RWPE2 (cell line): ENCODE measurements around the gene PDPK1.
A peak's percentile ranks its signal among the peaks of the same experiment; 100 is the strongest.

Experiments used
- ATAC-seq: fragments of 200-7000 bp; cut with Tn5 transposase; 3 replicates; pipeline ENCODE4 v1.9.1; 2021; ENCODE audit warnings: low read depth
- DNase-seq: peaks from one replicate; pipeline ENCODE4 v3.0.0-alpha.2; 2020; ENCODE audit warnings: low spot score
- H3K27ac ChIP-seq: fragments of 450-650 bp; 2 replicates; pipeline ENCODE4 v1.5.1; 2017; ENCODE audit warnings: mild to moderate bottlenecking; ENCODE audit not compliant: poor library complexity, severe bottlenecking
- H3K27me3 ChIP-seq: fragments of 250-450 bp; sonication (Bioruptor Pico); 2 replicates; pipeline ENCODE4 v1.5.1; 2021; ENCODE audit warnings: mild to moderate bottlenecking, moderate library complexity; ENCODE audit not compliant: insufficient read depth, poor library complexity, severe bottlenecking
- H3K36me3 ChIP-seq: fragments of 250-450 bp; sonication (Bioruptor Pico); 2 replicates; pipeline ENCODE4 v1.5.1; 2020; ENCODE audit warnings: low read depth, mild to moderate bottlenecking, moderate library complexity
- H3K4me1 ChIP-seq: fragments of 250-450 bp; sonication (Bioruptor Pico); 2 replicates; pipeline ENCODE4 v1.5.1; 2021; ENCODE audit warnings: mild to moderate bottlenecking, moderate library complexity; ENCODE audit not compliant: insufficient read depth, poor library complexity, severe bottlenecking
- H3K4me3 ChIP-seq: fragments of 250-450 bp; sonication (Bioruptor Pico); 2 replicates; pipeline ENCODE4 v1.5.1; 2021; ENCODE audit warnings: mild to moderate bottlenecking, moderate library complexity; ENCODE audit not compliant: severe bottlenecking
- H3K9me3 ChIP-seq: fragments of 250-450 bp; sonication (Bioruptor Pico); 2 replicates; pipeline ENCODE4 v1.5.1; 2021; ENCODE audit warnings: mild to moderate bottlenecking, moderate library complexity; ENCODE audit not compliant: severe bottlenecking
- TF ChIP-seq, protein P1 (sequence below): fragments of 450-650 bp; IDR thresholded peaks from one replicate; pipeline ENCODE4 v1.5.1; 2017; ENCODE audit warnings: mild to moderate bottlenecking, moderate library complexity; ENCODE audit not compliant: poor library complexity, severe bottlenecking

Gene PDPK1

DNA sequence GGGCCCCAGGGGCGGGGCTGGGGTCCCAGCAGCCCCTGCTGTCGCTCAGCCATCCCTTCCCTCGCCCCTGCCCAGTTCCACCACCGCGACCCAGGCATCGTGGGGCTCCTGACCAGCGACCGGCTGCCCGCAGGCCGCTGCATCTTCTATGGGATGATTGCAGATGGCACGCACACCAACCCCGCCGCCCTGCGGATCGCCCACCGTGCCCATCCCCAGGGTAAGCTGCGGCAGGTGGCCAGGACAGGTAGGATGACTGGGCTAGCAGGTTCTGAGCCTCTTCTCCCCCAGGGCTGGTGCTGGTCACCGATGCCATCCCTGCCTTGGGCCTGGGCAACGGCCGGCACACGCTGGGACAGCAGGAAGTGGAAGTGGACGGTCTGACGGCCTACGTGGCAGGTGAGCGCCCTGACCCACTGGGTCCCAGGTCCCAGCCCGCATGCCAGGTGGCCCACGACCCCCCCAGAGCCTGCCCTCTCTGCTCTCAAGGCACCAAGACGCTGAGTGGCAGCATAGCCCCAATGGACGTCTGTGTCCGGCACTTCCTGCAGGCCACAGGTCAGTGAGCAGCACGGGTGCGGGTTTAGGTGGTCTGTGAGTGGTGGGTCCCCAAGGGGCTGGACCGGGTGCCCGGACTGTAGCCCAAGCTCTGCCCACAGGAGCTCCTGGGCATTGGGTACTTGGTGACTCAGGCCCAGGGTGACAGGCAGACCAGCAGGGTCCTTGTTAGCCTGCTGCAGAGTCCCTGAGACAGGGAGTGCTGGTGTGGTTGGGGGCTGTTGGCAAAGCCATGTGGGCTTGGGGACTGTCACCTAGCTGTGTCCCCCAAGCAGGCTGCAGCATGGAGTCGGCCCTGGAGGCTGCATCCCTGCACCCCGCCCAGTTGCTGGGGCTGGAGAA, 9.4 kb upstream of the PDPK1 start:
- H3K4me1 ChIP-seq = no peaks in the 10 kb centered on the region
- no peak overlapping the region for H3K4me3 ChIP-seq
- H3K36me3 ChIP-seq = peaks cover 13% of the 10 kb centered on the region
- DNase-seq (peak; percentile 66), ATAC-seq (no peak)
- H3K27ac ChIP-seq = no peak overlapping the region
- no peaks in the 10 kb centered on the region for H3K9me3 ChIP-seq
- TF ChIP-seq, protein P1, sequence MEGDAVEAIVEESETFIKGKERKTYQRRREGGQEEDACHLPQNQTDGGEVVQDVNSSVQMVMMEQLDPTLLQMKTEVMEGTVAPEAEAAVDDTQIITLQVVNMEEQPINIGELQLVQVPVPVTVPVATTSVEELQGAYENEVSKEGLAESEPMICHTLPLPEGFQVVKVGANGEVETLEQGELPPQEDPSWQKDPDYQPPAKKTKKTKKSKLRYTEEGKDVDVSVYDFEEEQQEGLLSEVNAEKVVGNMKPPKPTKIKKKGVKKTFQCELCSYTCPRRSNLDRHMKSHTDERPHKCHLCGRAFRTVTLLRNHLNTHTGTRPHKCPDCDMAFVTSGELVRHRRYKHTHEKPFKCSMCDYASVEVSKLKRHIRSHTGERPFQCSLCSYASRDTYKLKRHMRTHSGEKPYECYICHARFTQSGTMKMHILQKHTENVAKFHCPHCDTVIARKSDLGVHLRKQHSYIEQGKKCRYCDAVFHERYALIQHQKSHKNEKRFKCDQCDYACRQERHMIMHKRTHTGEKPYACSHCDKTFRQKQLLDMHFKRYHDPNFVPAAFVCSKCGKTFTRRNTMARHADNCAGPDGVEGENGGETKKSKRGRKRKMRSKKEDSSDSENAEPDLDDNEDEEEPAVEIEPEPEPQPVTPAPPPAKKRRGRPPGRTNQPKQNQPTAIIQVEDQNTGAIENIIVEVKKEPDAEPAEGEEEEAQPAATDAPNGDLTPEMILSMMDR = no peak
- H3K27me3 ChIP-seq = no peaks in the 10 kb centered on the region

GRCh38 chr16:2529061-2529931, 8.5 kb upstream of the PDPK1 start:
- Histone ChIP-seq H3K9me3 (no peaks in the 10 kb centered on the region), H3K27ac (no peak overlapping the region), H3K4me1 (no peaks in the 10 kb centered on the region), H3K36me3 (peaks cover 5% of the 10 kb centered on the region), H3K4me3 (no peak overlapping the region), H3K27me3 (no peaks in the 10 kb centered on the region)
- TF ChIP-seq, protein P1 = no peak
- DNase-seq (peak; percentile 61), ATAC-seq (no peak)

- ATAC-seq = no peak
- Histone ChIP-seq H3K4me3 (no peak overlapping the region), H3K9me3 (no peaks in the 10 kb centered on the region), H3K27ac (no peak overlapping the region), H3K4me1 (no peaks in the 10 kb centered on the region), H3K27me3 (no peaks in the 10 kb centered on the region), H3K36me3 (peaks cover 2% of the 10 kb centered on the region)
- TF ChIP-seq, protein P1 = no peak
- DNase-seq = peak; percentile 64
These were observed 7.7 kb upstream of the PDPK1 start for GRCh38 chr16:2529961-2530628.

DNA sequence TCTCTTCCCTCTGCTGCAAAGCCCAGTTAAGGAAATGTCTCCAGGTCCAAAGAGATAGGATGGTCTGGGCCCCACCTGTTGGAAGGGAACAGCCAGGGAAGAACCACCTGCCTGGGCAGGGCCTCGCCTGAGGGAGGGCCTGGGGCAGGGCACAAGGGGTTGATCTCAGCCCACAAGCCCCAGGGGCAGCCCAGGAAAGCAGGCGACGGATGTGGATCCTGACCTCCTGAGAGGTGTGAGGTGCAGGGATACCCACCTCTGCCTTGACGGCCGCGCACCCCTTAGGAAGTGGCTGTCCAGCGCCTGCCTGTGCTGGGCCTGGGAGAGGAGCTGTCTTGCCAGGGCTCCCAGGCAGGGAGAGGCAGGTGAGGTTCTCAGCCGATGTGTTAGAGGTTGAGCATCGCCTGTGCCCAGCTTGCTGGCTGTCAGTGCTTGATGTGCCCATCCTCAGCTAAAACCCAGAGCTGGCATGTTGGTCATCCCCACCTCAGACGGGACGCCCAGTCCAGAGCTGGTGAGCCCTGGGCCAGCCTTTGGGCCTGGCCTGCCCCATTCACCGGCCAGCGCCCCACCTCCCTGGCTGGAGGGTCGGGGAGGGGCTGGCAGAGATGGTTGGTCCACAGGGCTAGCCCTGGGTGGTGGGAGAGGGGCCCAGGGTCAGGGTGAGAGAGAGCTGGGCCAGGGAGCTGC, 7.0 kb upstream of the PDPK1 start:
- Histone ChIP-seq H3K27me3 (no peaks in the 10 kb centered on the region), H3K27ac (peak overlapping the region; percentile 56), H3K36me3 (no peaks in the 10 kb centered on the region; the same call in 1 of the 2 replicates), H3K9me3 (no peaks in the 10 kb centered on the region), H3K4me1 (no peaks in the 10 kb centered on the region), H3K4me3 (no peak overlapping the region)
- TF ChIP-seq, protein P1 = no peak
- DNase-seq (peak; percentile 59), ATAC-seq (no peak)
